Amniotic epithelial cell (primary cell): ENCODE results near the gene ARSG.

ENCODE experiments used
- DNase-seq: peaks from one replicate; pipeline ENCODE4 v3.0.0-alpha.2; 2010; ENCODE audit warnings: low read depth

ARSG gene

GRCh38 chr17:68429881-68430280 is 138.6 kb downstream of the ARSG start:
- DNase-seq: no peak

- no peak for DNase-seq
These were observed 139.8 kb downstream of the ARSG start for GRCh38 chr17:68431045-68431608.

- DNase-seq: peak; percentile 47
These were observed 140.4 kb downstream of the ARSG start for GRCh38 chr17:68431661-68432071.

- DNase-seq: no peak
These were observed 141.0 kb downstream of the ARSG start for GRCh38 chr17:68432086-68432864.

GRCh38 chr17:68433211-68433610 is 141.9 kb downstream of the ARSG start:
- DNase-seq: no peak

- DNase-seq: no peak
These were observed 142.7 kb downstream of the ARSG start for GRCh38 chr17:68433911-68434508.

GRCh38 chr17:68435361-68435760 is 144.1 kb downstream of the ARSG start:
- DNase-seq: no peak

GRCh38 chr17:68435876-68436842 is 144.9 kb downstream of the ARSG start:
- peak; percentile 67 for DNase-seq

- DNase-seq: peak; percentile 52
These were observed 146.9 kb downstream of the ARSG start for GRCh38 chr17:68437979-68438822.

GRCh38 chr17:68439656-68440290 is 148.5 kb downstream of the ARSG start:
- DNase-seq: no peak

- DNase-seq: no peak
These were observed 149.2 kb downstream of the ARSG start for GRCh38 chr17:68440526-68440925.

GRCh38 chr17:68441070-68441770 is 149.9 kb downstream of the ARSG start:
- no peak for DNase-seq

- DNase-seq: no peak
These were observed 152.7 kb downstream of the ARSG start for GRCh38 chr17:68443972-68444464.

- no peak for DNase-seq
These were observed 154.4 kb downstream of the ARSG start for GRCh38 chr17:68445671-68446070.

GRCh38 chr17:68446626-68447041 is 155.3 kb downstream of the ARSG start:
- no peak for DNase-seq

GRCh38 chr17:68449021-68449739 is 157.9 kb downstream of the ARSG start:
- no peak for DNase-seq

GRCh38 chr17:68450391-68450790 is 159.1 kb downstream of the ARSG start:
- DNase-seq: no peak

- no peak for DNase-seq
These were observed 159.5 kb downstream of the ARSG start for GRCh38 chr17:68450801-68451200.

GRCh38 chr17:68451670-68452354 is 160.5 kb downstream of the ARSG start:
- no peak for DNase-seq
